ENCODE results near the gene PPP3CA.

DNA sequence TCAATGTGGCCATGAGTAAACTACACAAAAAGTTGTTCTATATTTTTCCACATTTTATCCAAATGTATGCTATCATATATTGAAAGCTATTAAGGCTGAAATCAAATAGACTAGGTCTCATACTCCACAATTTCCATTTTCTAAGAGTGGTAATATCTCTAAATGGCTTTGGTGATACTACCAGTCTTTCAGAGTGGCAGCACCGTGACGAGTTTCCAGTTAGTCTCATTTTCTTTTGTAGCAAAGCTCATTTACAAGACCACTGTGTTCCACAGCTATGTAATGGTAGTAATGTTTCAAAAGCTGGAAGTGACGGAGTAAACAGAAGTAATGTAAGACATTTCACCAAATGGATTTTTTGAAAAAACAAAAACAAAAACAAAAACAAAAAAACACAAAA is 228.2 kb downstream of the PPP3CA start:
- TF ChIP-seq TCF7L2 (IDR thresholded peaks at IDR 0.05; ENCODE audit: borderline replicate concordance, extremely low read depth, insufficient read depth, insufficient read length): no peak
- TF ChIP-seq, protein P1, sequence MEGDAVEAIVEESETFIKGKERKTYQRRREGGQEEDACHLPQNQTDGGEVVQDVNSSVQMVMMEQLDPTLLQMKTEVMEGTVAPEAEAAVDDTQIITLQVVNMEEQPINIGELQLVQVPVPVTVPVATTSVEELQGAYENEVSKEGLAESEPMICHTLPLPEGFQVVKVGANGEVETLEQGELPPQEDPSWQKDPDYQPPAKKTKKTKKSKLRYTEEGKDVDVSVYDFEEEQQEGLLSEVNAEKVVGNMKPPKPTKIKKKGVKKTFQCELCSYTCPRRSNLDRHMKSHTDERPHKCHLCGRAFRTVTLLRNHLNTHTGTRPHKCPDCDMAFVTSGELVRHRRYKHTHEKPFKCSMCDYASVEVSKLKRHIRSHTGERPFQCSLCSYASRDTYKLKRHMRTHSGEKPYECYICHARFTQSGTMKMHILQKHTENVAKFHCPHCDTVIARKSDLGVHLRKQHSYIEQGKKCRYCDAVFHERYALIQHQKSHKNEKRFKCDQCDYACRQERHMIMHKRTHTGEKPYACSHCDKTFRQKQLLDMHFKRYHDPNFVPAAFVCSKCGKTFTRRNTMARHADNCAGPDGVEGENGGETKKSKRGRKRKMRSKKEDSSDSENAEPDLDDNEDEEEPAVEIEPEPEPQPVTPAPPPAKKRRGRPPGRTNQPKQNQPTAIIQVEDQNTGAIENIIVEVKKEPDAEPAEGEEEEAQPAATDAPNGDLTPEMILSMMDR (IDR thresholded peaks at IDR 0.05 in 2 of 3, conservative IDR thresholded peaks at IDR 0.05 in 1 of 3; ENCODE audit: borderline replicate concordance in 1 of 3, insufficient read depth in 1 of 3, low read depth in 2 of 3, low read length in 2 of 3): no peak
- TF ChIP-seq POLR2A (IDR thresholded peaks at IDR 0.05; ENCODE audit: borderline replicate concordance, extremely low read depth, insufficient read depth, insufficient read length): no peak

Data from HCT116 (cell line).